ENCODE measurements around the gene ZBTB42.
"Not testable (repeated sequence)": the region's sequence is repeated elsewhere in the genome, so short reads cannot be mapped to it uniquely, and the experiment has no call there.

ZBTB42 gene

GRCh38 chr14:104826189-104826860 lies 25.4 kb downstream of the ZBTB42 start:
- no peak overlapping the region for H3K27ac ChIP-seq
- DNase-seq (ENCODE audit: low read depth, low spot score), result no peak

- no peak for DNase-seq (ENCODE audit: low read depth, low spot score)
- no peak overlapping the region for H3K27ac ChIP-seq
These were observed 25.9 kb downstream of the ZBTB42 start for GRCh38 chr14:104826861-104827176.

GRCh38 chr14:104827177-104828055 lies 26.5 kb downstream of the ZBTB42 start:
- H3K27ac ChIP-seq, result no peak overlapping the region
- DNase-seq (ENCODE audit: low read depth, low spot score), result no peak

GRCh38 chr14:104830781-104831180 lies 29.9 kb downstream of the ZBTB42 start:
- no peak for DNase-seq (ENCODE audit: low read depth, low spot score)
- no peak overlapping the region for H3K27ac ChIP-seq

- H3K27ac ChIP-seq; DNase-seq (ENCODE audit: low read depth, low spot score): not testable (repeated sequence)
These were observed 35.5 kb downstream of the ZBTB42 start for GRCh38 chr14:104836171-104836935.

DNA sequence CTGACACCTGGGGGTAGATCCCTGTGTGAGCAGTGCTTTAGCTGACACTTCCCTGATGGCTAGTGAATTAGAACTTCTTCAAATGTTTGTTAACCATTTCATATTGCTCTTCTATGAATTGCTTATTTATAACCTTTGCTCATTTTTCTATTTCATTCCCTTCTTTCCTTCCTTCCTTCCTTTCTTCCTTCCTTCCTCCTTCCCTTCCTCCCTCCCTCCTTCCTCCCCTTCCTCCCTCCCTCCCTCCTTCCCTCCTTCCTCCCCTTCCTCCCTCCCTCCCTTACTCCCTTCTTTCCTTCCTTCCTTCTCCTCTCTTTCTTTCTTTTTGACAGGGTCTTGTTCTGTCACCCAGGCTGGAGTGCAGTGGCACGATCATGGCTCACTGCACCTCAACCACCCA lies 40.8 kb downstream of the ZBTB42 start:
- H3K27ac ChIP-seq, result no peak overlapping the region
- DNase-seq (ENCODE audit: low read depth, low spot score), result no peak

GRCh38 chr14:104843006-104843405 lies 42.1 kb downstream of the ZBTB42 start:
- no peak overlapping the region for H3K27ac ChIP-seq

GRCh38 chr14:104843442-104844305 lies 42.8 kb downstream of the ZBTB42 start:
- no peak for DNase-seq (ENCODE audit: low read depth, low spot score)
- no peak overlapping the region for H3K27ac ChIP-seq

More at GRCh38 chr14:104843006-104843405, 42.1 kb downstream of the ZBTB42 start:
- DNase-seq (ENCODE audit: low read depth, low spot score), result no peak

DNA sequence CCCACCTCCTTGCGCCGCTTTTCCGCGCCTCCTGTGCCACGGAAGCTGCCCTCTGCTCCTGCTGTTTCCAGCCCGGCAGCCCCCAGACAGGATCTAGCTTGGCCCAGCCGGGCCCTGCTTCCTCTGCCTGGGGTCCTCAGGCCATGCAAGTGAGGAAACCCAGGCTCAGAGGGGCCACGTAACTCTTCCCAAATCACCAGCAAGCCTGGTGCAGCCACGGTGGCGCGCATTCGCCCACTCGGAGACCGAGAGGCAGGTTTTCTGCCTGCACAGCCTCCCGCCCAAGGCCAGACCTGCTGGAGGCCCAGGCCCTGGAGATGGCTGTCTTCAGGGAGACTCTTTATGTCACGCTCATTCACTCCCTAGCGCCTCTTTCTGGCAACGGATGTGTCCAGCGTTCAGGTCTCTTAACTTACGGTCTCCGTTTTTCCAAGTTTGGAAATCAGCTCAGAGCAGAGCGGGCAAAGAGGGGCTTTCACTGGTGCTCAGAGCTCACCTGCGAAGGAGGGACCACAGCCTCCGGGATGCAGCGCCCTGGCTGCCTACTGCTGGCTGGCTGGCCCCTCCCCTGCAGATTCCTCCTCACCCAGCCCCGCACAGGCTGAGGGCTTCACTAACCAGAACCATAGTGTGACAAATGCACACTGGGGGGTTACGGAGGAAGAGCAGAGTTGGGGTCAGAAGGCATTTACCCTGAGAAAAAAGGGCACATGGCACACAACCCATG lies 43.6 kb downstream of the ZBTB42 start:
- DNase-seq (ENCODE audit: low read depth, low spot score), result no peak
- no peak overlapping the region for H3K27ac ChIP-seq

DNA sequence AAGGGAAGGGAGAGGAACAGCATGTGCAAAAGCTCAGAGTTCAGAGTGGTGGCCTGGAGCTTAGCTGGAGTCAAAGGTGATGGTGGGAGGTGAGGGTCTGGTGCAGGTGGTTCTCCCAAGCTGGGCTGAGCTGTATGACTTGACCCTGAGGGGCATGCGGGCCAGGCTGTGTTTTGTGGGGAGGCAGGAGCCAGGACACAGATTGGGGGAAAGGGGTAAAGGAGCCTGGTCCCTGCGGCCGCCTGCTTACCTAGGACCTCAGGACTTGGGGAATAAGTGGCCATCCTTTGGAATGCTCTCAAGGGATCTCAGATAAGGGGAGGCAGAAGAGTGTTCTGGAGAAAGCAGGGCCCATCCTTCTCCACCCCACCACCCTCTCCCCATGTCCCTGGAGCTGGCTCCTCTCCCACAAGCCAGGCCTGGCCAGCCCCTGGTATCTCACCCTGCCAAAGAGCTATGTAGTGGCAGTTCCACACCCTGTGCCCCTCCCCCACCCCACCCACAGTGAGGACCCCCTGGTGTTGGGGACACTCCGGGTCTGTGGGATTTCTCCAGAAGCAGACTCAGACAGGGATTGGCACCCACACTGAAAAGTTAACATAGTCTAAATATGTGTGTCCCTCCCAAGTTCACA lies 44.2 kb downstream of the ZBTB42 start:
- H3K27ac ChIP-seq, result no peak overlapping the region
- no peak for DNase-seq (ENCODE audit: low read depth, low spot score)

DNA sequence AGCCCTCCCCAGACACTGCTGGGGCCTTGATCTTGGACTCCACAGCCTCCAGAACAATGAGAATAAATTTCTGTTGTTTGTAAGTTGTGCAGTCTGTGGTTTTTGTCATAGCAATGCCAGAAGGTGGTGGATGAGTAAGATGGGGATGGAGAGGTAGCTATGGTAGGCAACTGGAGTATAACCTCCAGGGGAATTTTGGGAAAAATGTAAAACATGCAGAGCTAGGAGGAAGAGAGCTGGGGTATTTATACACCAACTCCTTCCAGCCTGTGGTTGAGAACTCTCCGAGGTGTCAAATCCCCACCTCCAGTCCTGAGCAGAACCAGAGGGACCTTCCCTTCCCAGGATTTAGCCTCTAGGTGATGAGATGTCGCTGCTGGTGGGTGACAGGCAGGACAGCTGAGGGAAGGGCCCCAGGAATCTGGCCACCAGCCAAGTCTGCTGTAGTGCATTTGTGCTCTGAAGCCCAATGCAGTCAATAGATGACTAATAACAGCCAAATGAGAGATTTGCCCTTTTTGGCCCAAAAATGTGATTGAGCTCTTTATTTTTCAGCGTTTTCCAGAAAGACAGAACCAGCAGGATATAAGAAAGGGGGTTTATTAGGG lies 45.0 kb downstream of the ZBTB42 start:
- DNase-seq (ENCODE audit: low read depth, low spot score), result no peak
- H3K27ac ChIP-seq, result no peak overlapping the region

- no peak for DNase-seq (ENCODE audit: low read depth, low spot score)
- H3K27ac ChIP-seq, result no peak overlapping the region
These were observed 51.4 kb downstream of the ZBTB42 start for GRCh38 chr14:104852280-104852663.
